HepG2 (cell line): Measurements from ENCODE around the gene TEDC1. TPM values are rescaled to one million over a fixed set of nuclear protein-coding genes. Genes with fewer than 3 reads are reported as not detected.

ENCODE experiments used
- AKAP8 ChIP-seq: sonication (generic); formaldehyde crosslinking; IDR thresholded peaks from 2 replicates; pipeline ENCODE4 v1.5.1; 2020; ENCODE audit warnings: mild to moderate bottlenecking, missing genetic modification reagents
- GATAD1 ChIP-seq: IDR thresholded peaks from 2 replicates; pipeline ENCODE4 v1.6.1; 2016; ENCODE audit warnings: missing genetic modification reagents, missing compliant biosample characterization
- MAZ ChIP-seq, 2 experiments: sonication (generic) in 1 of 2; formaldehyde crosslinking in 1 of 2; IDR thresholded peaks; 2 replicates each; pipeline versions ENCODE4 v1.5.0 to v1.6.1; 2012 to 2020; ENCODE audit warnings: low read depth in 2 of 2, mild to moderate bottlenecking in 2 of 2, borderline replicate concordance in 1 of 2, improper control_type of control experiment in 1 of 2, low read length in 1 of 2, missing genetic modification reagents in 1 of 2, moderate library complexity in 1 of 2
- NR2F6 ChIP-seq, 2 experiments: IDR thresholded peaks; 2 replicates each; pipeline ENCODE4 v1.6.1; 2016; ENCODE audit warnings: antibody characterized with exemption in 1 of 2, mild to moderate bottlenecking in 1 of 2
- POLR2AphosphoS2 ChIP-seq: IDR thresholded peaks from 2 replicates; pipeline ENCODE4 v1.6.1; 2011; ENCODE audit warnings: low read depth, low read length, improper control_type of control experiment
- RBFOX2 ChIP-seq: fragments of 200-400 bp; formaldehyde crosslinking; IDR thresholded peaks from 2 replicates; pipeline ENCODE4 v1.6.1; 2017; ENCODE audit warnings: low read depth, mild to moderate bottlenecking, low read length
- ZNF335 ChIP-seq: sonication (generic); formaldehyde crosslinking; IDR thresholded peaks from 2 replicates; pipeline ENCODE4 v1.4.0; 2020; ENCODE audit warnings: missing genetic modification reagents
- ZNF33B ChIP-seq: sonication (generic); formaldehyde crosslinking; IDR thresholded peaks from 2 replicates; pipeline ENCODE4 v1.5.1; 2020; ENCODE audit warnings: mild to moderate bottlenecking, missing genetic modification reagents
- ZNF350 ChIP-seq: sonication (generic); formaldehyde crosslinking; IDR thresholded peaks from 2 replicates; pipeline ENCODE4 v1.4.0; 2020; ENCODE audit warnings: mild to moderate bottlenecking, low read depth, missing genetic modification reagents, borderline replicate concordance
- ZNF501 ChIP-seq: sonication (generic); formaldehyde crosslinking; IDR thresholded peaks from 2 replicates; pipeline ENCODE4 v1.5.1; 2020; ENCODE audit warnings: mild to moderate bottlenecking, moderate library complexity, missing genetic modification reagents
- ZSCAN29 ChIP-seq: sonication (generic); formaldehyde crosslinking; conservative IDR thresholded peaks from 2 replicates; pipeline ENCODE4 v1.4.0; 2020; ENCODE audit warnings: mild to moderate bottlenecking, missing genetic modification reagents
- polyA plus RNA-seq, 8 experiments: library from polyadenylated mRNA; depleted of rRNA in 3 of 8; stranded (reverse) in 7 of 8; unstranded in 1 of 8; fragments of >200 nt; fragmentation: Illumina TruSeq in 4 of 8; extraction: Trizol in 4 of 8; gene quantifications; 2 replicates each; pipeline versions ENCODE4 v1.2.1 to v1.2.3, GENCODE V29; 2011 to 2016; ENCODE audit warnings: low read depth in 4 of 8, missing spikeins in 1 of 8, mixed read lengths in 1 of 8; ENCODE audit not compliant: insufficient read depth in 1 of 8
- total RNA-seq, 5 experiments: library from RNA; depleted of rRNA; stranded (reverse); fragments of >200 nt; fragmentation: Illumina TruSeq; extraction: Trizol; gene quantifications; 2 replicates each; pipeline ENCODE4 v1.2.3, GENCODE V29; 2016; ENCODE audit warnings: low read depth in 1 of 5
- TF ChIP-seq, protein P1 (sequence below), 2 experiments: sonication (generic) in 1 of 2; formaldehyde crosslinking in 1 of 2; IDR thresholded peaks; 2 replicates each; pipeline versions ENCODE4 v1.6.1 to v1.9.0; 2014 to 2022; ENCODE audit warnings: antibody characterized with exemption in 1 of 2, borderline replicate concordance in 1 of 2, inconsistent platforms in 1 of 2, low read depth in 1 of 2, missing genetic modification reagents in 1 of 2
- TF ChIP-seq, protein P2 (sequence below): sonication (generic); formaldehyde crosslinking; IDR thresholded peaks from 2 replicates; pipeline ENCODE4 v1.8.1; 2023; ENCODE audit warnings: mild to moderate bottlenecking, moderate library complexity, missing genetic modification reagents
- TF ChIP-seq, protein P3 (sequence below): sonication (generic); formaldehyde crosslinking; IDR thresholded peaks from 2 replicates; pipeline ENCODE4 v1.9.0; 2022; ENCODE audit warnings: missing genetic modification reagents, mild to moderate bottlenecking, borderline replicate concordance
- TF ChIP-seq, protein P4 (sequence below): sonication (generic); formaldehyde crosslinking; IDR thresholded peaks from 2 replicates; pipeline ENCODE4 v1.8.1; 2022; ENCODE audit warnings: low read depth, mild to moderate bottlenecking, missing genetic modification reagents

TEDC1 gene
- total and polyA plus RNA-seq, 2 of the 13 experiments (the other 11 are each of a cell fraction or from before 2014, with no cell fraction given) = 5.7 to 27.4 TPM

DNA sequence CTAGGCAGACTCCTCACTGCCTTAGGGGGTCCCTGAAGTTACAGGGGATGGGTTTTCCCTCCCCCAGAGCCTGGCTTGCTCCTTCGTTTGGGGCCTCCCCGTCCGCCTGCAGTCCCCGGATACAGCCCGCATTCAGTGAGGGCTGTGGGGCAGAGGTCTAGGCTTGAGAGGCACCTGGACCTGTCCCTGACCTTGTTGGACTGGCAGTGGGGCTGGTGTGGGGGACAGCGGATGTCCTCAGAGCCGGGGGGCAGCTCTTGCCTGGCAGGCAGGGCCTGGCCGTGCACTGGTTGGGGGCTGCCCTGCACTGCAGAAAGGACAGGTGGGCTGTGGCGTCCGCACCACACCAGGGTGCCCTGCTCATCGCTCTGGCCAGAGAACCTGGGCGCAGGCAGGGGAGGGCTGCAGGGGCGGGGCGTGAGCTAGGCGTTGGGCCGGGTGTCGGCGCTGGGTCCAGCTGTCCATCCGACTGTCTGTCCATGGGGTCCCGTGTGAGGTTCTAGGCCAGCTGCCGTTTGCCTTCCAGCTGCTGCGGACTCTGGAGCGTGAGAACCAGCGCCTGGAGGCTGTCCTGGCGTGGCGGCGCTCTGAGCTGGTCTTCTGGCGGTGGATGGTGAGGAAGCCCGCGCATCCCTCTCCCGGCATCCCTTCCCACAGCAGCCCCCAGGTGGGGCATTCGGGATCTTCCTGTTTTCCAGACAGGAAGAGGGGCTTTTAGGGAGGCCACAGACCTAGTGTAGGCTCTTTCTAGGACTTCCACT, 6.0 kb downstream of the TEDC1 start (continued):
- TF ChIP-seq, protein P1, sequence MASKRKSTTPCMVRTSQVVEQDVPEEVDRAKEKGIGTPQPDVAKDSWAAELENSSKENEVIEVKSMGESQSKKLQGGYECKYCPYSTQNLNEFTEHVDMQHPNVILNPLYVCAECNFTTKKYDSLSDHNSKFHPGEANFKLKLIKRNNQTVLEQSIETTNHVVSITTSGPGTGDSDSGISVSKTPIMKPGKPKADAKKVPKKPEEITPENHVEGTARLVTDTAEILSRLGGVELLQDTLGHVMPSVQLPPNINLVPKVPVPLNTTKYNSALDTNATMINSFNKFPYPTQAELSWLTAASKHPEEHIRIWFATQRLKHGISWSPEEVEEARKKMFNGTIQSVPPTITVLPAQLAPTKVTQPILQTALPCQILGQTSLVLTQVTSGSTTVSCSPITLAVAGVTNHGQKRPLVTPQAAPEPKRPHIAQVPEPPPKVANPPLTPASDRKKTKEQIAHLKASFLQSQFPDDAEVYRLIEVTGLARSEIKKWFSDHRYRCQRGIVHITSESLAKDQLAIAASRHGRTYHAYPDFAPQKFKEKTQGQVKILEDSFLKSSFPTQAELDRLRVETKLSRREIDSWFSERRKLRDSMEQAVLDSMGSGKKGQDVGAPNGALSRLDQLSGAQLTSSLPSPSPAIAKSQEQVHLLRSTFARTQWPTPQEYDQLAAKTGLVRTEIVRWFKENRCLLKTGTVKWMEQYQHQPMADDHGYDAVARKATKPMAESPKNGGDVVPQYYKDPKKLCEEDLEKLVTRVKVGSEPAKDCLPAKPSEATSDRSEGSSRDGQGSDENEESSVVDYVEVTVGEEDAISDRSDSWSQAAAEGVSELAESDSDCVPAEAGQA (IDR thresholded peaks at IDR 0.05; ENCODE audit: low read depth) = 0 out of 2 replicates have a peak, but pooled peaks have one; percentile 22
- TF ChIP-seq, protein P1 (CRISPR knock-in tag; IDR thresholded peaks at IDR 0.05; ENCODE audit: borderline replicate concordance) = no peak
- TF ChIP-seq POLR2AphosphoS2 (no peak), MAZ (IDR thresholded peaks at IDR 0.05; ENCODE audit: borderline replicate concordance, low read depth, low read length) (no peak), MAZ (CRISPR knock-in tag; IDR thresholded peaks at IDR 0.05; ENCODE audit: low read depth) (0 out of 2 replicates have a peak, but pooled peaks have one; percentile 11), ZNF33B (CRISPR knock-in tag) (no peak), GATAD1 (no peak), ZSCAN29 (CRISPR knock-in tag) (0 out of 2 replicates have a peak, but pooled peaks have one; percentile 57), ZNF350 (peak; percentile 42), RBFOX2 (peak; percentile 61), NR2F6 (IDR thresholded peaks at IDR 0.05) (no peak), NR2F6 (CRISPR knock-in tag; IDR thresholded peaks at IDR 0.05) (peak; percentile 65), ZNF501 (0 out of 2 replicates have a peak, but pooled peaks have one; percentile 11), ZNF335 (CRISPR knock-in tag) (no peak), AKAP8 (CRISPR knock-in tag) (no peak)
- TF ChIP-seq, protein P2, sequence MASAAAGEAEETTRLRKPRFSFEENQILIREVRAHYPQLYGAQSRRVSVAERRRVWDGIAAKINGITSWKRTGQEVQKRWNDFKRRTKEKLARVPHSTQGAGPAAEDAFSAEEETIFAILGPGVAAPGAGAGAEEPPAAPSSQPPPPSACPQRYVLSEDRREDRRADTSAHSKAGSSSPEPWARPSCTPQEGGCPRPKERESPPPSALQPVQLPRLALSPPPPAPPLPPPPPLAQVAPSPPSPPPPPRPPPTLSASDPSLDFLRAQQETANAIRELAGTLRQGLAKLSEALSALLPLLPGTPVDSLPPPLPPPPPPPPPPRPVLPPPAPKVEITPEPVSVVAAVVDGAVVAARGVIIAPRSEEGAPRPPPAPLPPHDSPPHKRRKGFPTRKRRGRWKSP (CRISPR knock-in tag) = 0 out of 2 replicates have a peak, but pooled peaks have one; percentile 3
- TF ChIP-seq, protein P3, sequence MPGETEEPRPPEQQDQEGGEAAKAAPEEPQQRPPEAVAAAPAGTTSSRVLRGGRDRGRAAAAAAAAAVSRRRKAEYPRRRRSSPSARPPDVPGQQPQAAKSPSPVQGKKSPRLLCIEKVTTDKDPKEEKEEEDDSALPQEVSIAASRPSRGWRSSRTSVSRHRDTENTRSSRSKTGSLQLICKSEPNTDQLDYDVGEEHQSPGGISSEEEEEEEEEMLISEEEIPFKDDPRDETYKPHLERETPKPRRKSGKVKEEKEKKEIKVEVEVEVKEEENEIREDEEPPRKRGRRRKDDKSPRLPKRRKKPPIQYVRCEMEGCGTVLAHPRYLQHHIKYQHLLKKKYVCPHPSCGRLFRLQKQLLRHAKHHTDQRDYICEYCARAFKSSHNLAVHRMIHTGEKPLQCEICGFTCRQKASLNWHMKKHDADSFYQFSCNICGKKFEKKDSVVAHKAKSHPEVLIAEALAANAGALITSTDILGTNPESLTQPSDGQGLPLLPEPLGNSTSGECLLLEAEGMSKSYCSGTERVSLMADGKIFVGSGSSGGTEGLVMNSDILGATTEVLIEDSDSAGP = peak; percentile 47; the same call in 1 of the 2 replicates
- TF ChIP-seq, protein P4, sequence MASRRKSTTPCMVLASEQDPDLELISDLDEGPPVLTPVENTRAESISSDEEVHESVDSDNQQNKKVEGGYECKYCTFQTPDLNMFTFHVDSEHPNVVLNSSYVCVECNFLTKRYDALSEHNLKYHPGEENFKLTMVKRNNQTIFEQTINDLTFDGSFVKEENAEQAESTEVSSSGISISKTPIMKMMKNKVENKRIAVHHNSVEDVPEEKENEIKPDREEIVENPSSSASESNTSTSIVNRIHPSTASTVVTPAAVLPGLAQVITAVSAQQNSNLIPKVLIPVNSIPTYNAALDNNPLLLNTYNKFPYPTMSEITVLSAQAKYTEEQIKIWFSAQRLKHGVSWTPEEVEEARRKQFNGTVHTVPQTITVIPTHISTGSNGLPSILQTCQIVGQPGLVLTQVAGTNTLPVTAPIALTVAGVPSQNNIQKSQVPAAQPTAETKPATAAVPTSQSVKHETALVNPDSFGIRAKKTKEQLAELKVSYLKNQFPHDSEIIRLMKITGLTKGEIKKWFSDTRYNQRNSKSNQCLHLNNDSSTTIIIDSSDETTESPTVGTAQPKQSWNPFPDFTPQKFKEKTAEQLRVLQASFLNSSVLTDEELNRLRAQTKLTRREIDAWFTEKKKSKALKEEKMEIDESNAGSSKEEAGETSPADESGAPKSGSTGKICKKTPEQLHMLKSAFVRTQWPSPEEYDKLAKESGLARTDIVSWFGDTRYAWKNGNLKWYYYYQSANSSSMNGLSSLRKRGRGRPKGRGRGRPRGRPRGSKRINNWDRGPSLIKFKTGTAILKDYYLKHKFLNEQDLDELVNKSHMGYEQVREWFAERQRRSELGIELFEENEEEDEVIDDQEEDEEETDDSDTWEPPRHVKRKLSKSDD (CRISPR knock-in tag) = peak; percentile 41; the same call in 1 of the 2 replicates
